Activated naive CD4-positive, alpha-beta T cell treated with Interleukin-2 at 50 U/mL for 16 hours (primary cell): ENCODE measurements around the gene PTPRQ.

Experiments used
- DNase-seq: peaks from one replicate; pipeline ENCODE4 v3.0.0-alpha.2; 2020

The PTPRQ gene

DNA sequence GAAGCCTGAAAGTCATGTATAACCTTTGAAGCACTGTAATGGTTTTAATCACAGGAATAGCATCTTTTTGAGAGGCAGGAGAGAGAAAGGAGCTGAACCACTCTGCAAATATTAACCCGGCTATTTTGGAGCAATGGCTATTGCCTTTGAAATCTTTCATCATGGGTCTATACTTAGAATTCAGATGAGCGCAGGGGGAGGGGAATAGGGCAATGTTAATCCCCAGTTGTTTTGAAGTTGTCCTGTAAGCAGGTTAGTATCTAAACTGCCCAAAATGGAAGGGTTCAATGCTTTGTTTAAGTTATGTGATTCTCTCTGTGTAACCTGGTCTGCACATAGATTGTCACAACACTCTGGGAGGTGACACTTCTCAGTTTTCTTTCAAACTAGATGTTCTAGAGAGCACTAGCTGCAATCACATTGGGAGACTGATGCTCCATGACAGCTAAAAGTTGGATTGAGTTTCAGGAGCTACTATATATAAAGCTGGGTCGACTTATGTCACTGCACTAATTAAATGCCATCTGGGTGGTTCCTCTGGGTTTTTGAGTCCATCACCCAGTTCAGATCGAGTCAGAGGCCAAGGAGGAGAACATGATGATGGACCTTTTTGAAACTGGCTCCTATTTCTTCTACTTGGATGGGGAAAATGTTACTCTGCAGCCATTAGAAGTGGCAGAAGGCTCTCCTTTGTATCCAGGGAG is 263.2 kb downstream of the PTPRQ start, which contains the start of gene MYF6:
TSS of gene MYF6 (plus strand) at position 509 of the 704 bp plus-strand sequence. CDS start at position 595, 86 bp downstream.
- no peak for DNase-seq

DNA sequence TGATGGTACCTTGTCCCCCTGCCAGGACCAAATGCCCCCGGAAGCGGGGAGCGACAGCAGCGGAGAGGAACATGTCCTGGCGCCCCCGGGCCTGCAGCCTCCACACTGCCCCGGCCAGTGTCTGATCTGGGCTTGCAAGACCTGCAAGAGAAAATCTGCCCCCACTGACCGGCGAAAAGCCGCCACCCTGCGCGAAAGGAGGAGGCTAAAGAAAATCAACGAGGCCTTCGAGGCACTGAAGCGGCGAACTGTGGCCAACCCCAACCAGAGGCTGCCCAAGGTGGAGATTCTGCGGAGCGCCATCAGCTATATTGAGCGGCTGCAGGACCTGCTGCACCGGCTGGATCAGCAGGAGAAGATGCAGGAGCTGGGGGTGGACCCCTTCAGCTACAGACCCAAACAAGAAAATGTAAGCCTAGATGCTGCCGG is 263.8 kb downstream of the PTPRQ start:
- DNase-seq, result no peak

DNA sequence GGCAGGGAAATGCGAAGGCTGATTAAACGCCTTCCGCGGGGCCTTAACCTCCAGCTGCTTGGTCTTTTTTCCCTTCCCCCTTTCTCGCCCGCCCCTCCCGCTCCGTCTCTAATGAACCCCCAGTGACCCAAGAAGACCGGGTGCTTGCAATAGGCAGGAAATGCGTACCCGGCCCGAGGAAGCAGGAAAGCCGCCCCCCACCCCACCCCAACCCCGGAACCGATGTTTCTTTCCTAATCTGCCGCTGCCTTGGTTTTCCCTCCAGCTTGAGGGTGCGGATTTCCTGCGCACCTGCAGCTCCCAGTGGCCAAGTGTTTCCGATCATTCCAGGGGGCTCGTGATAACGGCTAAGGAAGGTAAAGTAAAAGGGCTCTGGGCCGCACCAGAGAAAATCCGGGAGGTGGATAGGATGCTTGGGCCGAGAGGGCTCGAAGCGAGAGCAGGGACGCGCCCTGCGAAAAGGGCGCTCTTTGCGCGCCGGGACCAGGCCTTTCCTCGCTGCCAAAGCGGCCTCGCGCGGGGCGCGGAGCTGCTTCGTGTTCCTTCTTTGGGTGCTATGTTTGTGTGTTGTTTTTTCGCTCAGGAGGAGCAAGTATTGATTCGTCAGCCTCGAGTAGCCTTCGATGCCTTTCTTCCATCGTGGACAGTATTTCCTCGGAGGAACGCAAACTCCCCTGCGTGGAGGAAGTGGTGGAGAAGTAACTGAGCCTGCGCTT is 264.4 kb downstream of the PTPRQ start:
- DNase-seq, result no peak

DNA sequence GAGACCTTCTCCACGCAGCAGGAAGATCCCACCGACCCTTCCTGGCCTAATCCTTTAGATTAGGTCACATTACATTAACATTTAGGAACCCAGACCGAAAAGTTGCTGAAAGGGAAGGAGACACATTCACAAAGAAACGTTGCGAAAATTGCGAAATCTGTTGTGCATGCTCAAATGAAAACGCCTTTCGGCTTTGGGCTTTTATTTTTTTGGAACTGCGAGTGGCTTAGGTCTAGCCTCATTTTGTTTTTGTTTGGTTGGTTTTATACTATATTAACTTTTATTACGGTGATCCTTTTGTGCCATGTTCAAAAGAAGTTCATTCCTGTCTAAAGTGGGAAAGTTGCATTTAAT is 264.9 kb downstream of the PTPRQ start:
- DNase-seq, result no peak

DNA sequence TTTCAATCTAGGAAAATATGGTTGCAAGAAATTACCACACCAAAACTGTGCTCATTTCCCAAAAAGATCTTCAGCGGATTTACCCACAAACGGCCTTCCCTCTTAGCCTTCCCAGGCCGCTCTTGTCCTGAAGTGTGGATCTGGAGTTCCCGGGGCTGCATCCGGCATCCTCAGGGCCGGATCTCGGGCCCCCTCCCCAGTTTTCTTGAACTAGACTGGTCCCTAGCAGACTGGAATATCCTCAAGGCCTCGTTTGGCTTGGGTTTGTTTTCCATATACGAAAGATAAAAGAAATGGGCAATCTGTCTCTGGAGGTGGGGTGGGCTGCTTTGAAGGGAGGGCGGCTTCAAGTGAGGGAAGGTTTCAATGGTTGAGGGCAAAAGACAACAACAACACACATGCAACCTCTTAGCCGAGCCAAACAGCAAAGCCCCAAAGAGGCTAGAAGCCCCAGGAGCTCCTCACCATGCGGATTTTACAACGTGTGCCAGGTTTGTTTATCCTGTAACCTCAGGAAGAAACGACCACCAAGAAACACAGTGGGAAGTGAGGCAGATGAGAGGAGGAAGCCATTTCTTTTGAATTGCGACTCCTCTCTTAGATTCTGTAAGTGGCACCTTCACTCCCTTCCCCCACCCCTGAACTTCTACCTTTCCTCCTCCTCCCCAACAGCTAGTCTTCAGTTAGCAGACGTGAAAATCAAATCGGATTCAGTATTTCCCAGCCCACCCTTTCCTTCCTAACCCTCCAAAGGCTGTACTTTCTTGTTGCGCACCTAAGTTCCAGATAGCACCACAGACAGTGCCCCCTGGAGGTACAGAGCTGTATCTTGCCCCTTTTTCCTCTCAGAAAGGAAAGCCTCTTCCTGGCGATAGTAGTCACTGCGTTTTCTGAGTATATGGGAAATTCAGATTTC is 266.0 kb downstream of the PTPRQ start:
- DNase-seq, result no peak

DNA sequence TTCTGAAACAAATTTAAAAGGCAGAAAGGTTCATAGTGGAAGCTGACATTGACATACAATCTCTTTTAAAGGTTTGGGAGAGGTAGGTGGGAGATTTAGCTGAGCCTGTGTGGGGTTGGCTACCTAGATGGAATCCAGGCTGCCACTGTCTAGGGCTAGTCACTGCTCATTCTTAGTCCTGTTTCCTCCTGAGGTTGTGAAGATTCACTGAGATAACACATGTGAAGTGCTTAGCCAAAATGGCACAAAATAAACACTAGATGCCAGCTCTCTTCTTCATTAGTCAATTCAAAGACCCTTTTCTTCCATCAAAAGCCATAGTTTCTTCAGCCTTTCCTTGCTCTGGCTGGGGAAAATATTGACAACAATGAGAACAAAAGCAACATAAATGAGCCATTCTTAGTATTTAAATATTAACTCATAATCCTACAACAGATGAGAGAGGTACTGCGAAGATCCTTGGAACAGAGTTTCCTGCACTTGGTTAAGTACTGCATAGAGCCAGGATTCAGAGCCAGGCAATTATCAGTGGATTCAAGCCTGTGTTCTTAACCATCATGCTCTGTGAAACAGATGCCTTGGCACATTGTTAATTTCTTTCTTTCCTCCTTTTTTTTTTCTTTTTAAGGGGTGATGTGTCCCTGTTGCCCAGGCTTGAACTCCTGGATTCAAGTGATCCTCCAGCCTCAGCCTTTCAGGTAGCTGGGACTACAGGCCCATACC is 266.9 kb downstream of the PTPRQ start:
- DNase-seq, result no peak

DNA sequence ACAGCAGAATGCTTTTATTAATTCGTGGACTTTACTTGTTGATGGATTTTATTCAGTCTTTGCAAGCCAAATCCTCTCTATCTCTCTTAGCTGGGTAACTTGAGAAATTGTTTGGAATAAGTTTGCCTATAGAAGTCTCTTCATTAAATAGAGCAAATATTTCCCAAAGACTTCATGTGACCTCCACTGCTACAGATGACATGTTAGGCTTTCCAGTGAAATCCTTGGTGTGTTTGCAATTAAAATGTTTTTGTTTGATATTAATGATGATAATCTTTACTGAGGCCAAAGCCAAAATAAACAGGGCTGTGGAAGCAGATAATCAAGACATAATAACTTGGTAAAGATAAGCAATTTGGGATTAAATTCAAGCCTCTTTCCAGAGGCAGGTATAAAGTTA is 267.8 kb downstream of the PTPRQ start:
- DNase-seq, result no peak

DNA sequence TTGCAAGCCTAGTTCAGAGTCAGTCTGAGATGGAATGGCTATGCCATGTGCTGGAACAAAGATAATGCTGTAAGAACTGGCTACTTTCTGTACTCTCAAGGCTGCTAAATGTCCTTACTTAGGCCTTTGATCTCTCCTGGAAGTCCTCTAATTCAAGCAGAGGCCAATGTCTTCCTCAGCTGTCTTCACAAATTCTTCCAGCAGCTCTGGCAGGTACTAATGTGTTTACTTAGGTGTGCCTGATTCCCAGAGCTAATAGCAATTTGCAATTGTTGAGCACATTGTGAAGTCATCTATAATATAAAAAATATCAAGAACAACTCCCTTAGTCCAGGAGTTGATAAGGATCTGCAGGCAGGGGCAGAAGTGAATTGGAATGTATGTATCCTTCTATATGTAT is 268.8 kb downstream of the PTPRQ start:
- no peak for DNase-seq

DNA sequence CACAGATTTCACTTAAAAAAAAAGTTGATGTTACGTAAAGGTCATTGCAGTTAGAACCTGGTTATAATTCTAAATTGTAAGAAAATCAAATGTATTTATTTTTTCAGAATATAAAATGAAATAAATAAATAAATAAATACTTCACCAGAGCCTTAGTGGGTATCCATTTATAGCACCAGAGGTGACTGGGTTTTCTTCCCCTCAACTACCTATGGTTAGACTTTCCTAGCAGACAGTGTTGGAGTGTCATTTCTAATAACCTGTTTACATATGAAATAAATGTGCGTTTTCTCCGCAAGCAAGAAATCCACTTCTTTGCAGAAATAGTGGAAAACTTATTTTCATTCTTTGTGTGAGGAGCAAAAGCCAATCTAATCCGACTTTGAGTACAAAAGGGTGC is 269.4 kb downstream of the PTPRQ start:
- DNase-seq, result no peak

DNA sequence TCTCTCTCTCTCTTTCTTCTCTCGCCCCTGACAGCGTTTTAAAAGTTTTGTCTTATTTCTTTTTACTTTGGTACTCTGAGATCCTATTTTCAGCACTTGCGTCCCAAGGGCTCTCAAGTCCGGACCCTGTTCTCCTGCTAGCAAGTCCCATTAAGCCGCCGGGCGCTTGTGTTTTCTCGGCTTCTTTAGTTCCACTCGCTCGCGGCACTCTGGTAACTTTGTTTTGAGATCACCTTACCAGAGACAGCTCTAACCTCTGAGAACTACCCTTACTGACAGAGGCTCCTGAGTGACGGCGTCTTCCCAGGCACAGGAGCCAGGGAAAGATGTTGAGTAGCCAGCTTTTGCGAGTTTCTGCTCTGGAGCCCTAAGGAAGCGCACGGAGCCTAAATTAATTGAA is 270.0 kb downstream of the PTPRQ start:
- DNase-seq, result no peak

DNA sequence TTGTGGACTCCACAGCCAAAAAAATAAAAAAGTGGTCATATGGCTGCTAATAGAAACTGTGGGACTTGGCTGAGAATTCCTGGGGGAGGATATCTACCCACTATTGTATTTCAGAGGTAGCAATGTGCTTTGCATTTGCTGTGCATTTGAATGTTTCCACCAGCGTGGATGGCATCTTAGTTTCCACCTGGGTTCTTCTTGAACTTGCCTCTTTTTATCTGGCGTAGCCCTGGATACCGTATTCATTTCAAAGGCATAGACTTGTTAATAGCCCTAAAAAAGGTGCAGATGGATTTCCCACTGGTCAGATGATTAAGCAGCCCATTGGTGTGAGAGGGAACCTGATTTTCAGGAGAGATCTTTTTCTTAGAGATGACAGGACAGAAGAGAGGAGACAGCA is 270.8 kb downstream of the PTPRQ start:
- no peak for DNase-seq

DNA sequence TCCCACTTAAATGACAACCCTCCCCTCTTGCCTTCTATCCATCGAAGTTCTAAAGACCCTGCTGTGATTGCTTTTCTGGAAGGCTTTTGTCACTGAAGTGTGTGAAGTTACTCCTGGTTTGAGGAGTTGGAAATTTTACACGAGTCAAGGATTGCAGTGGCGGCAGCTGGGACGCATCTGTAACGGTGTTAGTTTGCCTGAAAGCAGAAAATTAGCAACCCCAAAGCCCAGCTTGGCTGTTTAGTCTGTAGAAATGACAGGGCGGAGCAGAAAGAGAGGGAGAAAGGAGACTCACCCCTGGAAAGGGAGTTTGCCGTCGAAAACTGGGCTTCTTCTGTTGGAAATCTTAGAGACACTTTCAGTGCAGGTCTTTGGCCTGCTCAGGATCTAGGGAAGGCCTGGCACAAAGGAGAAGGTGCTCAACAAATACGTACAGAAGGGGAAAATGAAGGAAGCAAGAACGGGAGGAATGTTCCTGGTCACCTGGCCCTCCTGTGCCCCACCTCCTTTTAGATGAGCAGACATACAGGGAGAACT is 271.7 kb downstream of the PTPRQ start:
- no peak for DNase-seq

DNA sequence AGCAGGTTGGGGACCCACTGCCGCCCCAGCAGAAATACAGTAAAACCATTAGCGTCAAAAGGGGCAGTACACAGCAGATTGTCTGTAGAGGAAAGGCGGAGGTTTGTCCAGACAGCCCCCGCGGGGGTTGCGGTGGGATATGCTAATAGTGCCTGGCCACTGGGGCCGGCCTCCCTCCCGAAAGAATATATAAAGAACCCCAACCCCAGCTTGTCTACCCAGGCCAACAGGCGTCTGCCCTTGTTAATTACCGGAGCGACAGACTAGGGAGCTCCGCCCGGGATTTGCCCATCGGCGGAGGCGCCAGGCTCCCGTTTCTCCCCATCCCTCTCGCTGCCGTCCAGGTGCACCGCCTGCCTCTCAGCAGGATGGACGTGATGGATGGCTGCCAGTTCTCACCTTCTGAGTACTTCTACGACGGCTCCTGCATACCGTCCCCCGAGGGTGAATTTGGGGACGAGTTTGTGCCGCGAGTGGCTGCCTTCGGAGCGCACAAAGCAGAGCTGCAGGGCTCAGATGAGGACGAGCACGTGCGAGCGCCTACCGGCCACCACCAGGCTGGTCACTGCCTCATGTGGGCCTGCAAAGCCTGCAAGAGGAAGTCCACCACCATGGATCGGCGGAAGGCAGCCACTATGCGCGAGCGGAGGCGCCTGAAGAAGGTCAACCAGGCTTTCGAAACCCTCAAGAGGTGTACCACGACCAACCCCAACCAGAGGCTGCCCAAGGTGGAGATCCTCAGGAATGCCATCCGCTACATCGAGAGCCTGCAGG is 272.8 kb downstream of the PTPRQ start, which contains the start of gene MYF5:
TSS of gene MYF5 (plus strand) at position 217 of the 774 bp plus-strand sequence. CDS start at position 369, 152 bp downstream.
- DNase-seq, result no peak

DNA sequence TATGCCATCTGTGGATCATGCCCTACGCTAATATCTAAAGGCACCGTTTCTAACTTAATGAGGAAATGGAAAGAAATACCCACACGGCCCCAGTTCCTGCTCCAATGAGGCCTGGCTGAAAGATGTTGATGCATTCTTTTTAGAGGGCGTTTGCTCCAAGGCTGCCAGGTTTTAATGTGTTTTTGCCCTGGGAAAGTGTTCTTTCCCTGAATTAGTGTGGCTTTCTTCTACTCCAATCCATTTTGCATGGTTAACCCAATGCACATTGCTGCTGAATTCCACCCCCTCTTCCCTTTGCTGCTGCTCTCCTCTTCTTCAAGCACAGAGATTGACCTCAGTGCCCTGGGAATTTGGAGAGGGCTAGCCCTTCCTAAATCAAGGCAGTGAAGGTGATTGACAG is 273.8 kb downstream of the PTPRQ start:
- no peak for DNase-seq

DNA sequence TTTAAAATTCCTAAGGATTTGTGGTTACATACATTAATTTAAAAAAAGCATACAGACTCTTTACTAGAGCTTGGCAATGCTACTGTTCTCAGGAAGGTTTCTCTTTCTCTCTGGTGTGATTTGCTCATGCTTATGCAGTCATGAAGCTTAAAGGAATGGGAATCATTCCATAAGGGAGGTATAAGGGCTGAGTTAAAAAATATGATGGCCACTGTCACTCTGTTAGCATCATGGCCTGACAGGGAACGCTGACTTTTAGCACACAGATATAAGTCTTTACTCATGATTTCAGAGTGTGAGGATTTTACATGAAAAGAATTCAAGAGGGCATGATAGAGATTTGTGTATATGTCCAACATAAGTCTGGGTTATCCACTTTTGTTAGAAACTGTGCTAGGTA is 276.5 kb downstream of the PTPRQ start:
- no peak for DNase-seq

DNA sequence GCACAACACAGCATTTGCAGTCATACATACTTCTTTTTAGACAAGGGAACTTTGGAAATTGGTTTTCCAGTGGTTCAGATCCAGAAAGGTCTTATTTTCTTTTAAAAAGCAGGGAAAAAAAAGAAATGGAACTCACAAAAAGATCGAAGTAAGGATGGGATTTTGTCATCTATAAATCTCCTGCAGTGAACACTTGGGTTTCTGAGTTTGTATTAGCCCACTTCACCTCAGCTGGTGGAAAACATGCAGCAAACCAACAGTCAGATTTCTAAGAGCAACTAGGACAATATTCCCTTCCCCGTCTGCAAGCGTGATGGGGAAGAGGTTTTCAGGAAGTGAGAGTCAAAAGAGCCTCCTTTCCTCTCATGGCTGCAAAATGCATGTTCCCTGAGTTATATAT is 277.3 kb downstream of the PTPRQ start:
- no peak for DNase-seq
